ENCODE data around the gene QRICH2. TPM values are rescaled to one million over a fixed set of nuclear protein-coding genes. Genes with fewer than 3 reads are reported as not detected.

The QRICH2 gene
- total and polyA plus RNA-seq, 9 of the 15 experiments (the other 6 are each of a cell fraction or from before 2014, with no cell fraction given), result 0.03 to 1.6 (median 0.81) TPM

GRCh38 chr17:76239538-76240274 lies 68.4 kb downstream of the QRICH2 start (continued):
- TF ChIP-seq TRIM25 (IDR thresholded peaks at IDR 0.05; ENCODE audit: borderline replicate concordance), result no peak
- no peak for TF ChIP-seq SETDB1 (IDR thresholded peaks at IDR 0.05; ENCODE audit: low read length)
- TF ChIP-seq RERE (CRISPR knock-in tag; IDR thresholded peaks at IDR 0.05; ENCODE audit: borderline replicate concordance), result 0 out of 2 replicates have a peak, but pooled peaks have one; percentile 63
- TF ChIP-seq CREB1 (IDR thresholded peaks at IDR 0.05), result no peak
- TF ChIP-seq CREB1 (CRISPR knock-in tag; IDR thresholded peaks at IDR 0.05), result no peak
- no peak for TF ChIP-seq BRD9 (IDR thresholded peaks at IDR 0.05; ENCODE audit: low read depth, partially characterized antibody)
- TF ChIP-seq CREB3L1 (IDR thresholded peaks at IDR 0.05; ENCODE audit: borderline replicate concordance, low read depth), result peak; percentile 27; the same call in 1 of the 2 replicates
- peak; percentile 70 for TF ChIP-seq POLR2G (IDR thresholded peaks at IDR 0.05; ENCODE audit: low read depth, low read length)
- TF ChIP-seq E2F6 (IDR thresholded peaks at IDR 0.05; ENCODE audit: borderline replicate concordance in 1 of 2, extremely low read depth in 1 of 2, insufficient read depth in 1 of 2, insufficient read length in 1 of 2, low read depth in 1 of 2, low read length in 1 of 2, poor library complexity in 1 of 2, severe bottlenecking in 1 of 2), result peak; percentile 76 to 80
- TF ChIP-seq DMBX1 (CRISPR knock-in tag; IDR thresholded peaks at IDR 0.05; ENCODE audit: borderline replicate concordance), result no peak
- TF ChIP-seq ZNF76 (CRISPR knock-in tag; IDR thresholded peaks at IDR 0.05; ENCODE audit: borderline replicate concordance), result no peak
- TF ChIP-seq PHF21A (IDR thresholded peaks at IDR 0.05; ENCODE audit: borderline replicate concordance, low read depth), result no peak
- no peak for TF ChIP-seq PYGO2 (tag; IDR thresholded peaks at IDR 0.05)
- no peak for TF ChIP-seq PRMT5 (CRISPR knock-in tag; IDR thresholded peaks at IDR 0.05)
- no peak for TF ChIP-seq HSF4 (CRISPR knock-in tag; IDR thresholded peaks at IDR 0.05; ENCODE audit: borderline replicate concordance)
- 0 out of 2 replicates have a peak, but pooled peaks have one; percentile 15 for TF ChIP-seq E2F3 (CRISPR knock-in tag; IDR thresholded peaks at IDR 0.05)
- no peak for TF ChIP-seq THRAP3 (IDR thresholded peaks at IDR 0.05; ENCODE audit: borderline replicate concordance)

All from K562 (cell line).